OCI-LY7 (cell line): ENCODE data around the gene SCAMP2. TPM values are rescaled to one million over a fixed set of nuclear protein-coding genes. Genes with fewer than 3 reads are reported as not detected.

Source experiments
- BruUV-seq: library from RNA; stranded (reverse); fragments of 400-500 nt; replicated peaks from 2 replicates; lab custom pipeline; 2021; lab: Mats Ljungman, UMichigan
- CTCF ChIA-PET: fragments of 300-600 bp; sonication (Branson Sonifier 250); formaldehyde crosslinking; loops from one replicate; lab custom pipeline; 2022; ENCODE audit warnings: antibody characterized with exemption; ENCODE audit not compliant: unreplicated experiment; lab: Charles Lee
- POLR2A ChIA-PET: fragments of 300-600 bp; sonication (Branson Sonifier 250); formaldehyde crosslinking; loops from one replicate; lab custom pipeline; 2022; ENCODE audit warnings: antibody characterized with exemption; lab: Charles Lee
- DNase-seq: peaks from one replicate; pipeline ENCODE4 v3.0.0-alpha.2; 2015; ENCODE audit warnings: low spot score
- H2AFZ ChIP-seq: fragments of 200-600 bp; sonication (generic), shearing (Covaris generic); 2 replicates; pipeline ENCODE4 v1.6.1; 2014; ENCODE audit warnings: mild to moderate bottlenecking, antibody characterized with exemption, low read length, moderate library complexity
- H3K27ac ChIP-seq: fragments of 200-600 bp; sonication (generic); 2 replicates; pipeline ENCODE4 v1.5.1; 2014; ENCODE audit warnings: mixed run types, low read depth, mild to moderate bottlenecking, moderate library complexity, low read length, inconsistent platforms; ENCODE audit not compliant: poor library complexity, severe bottlenecking
- H3K36me3 ChIP-seq: fragments of 200-600 bp; sonication (generic); 2 replicates; pipeline ENCODE4 v1.6.1; 2014; ENCODE audit warnings: mild to moderate bottlenecking, antibody characterized with exemption, low read length, moderate library complexity, mixed read lengths; ENCODE audit not compliant: insufficient read depth
- H3K4me1 ChIP-seq: fragments of 200-600 bp; sonication (generic); 2 replicates; pipeline ENCODE4 v1.5.1; 2014; ENCODE audit warnings: mild to moderate bottlenecking, low read length; ENCODE audit not compliant: insufficient read depth, poor library complexity, severe bottlenecking
- H3K4me2 ChIP-seq: fragments of 200-600 bp; sonication (generic); 2 replicates; pipeline ENCODE4 v1.6.1; 2014; ENCODE audit warnings: mild to moderate bottlenecking, low read length
- H3K4me3 ChIP-seq: fragments of 200-600 bp; sonication (generic); 2 replicates; pipeline ENCODE4 v1.5.1; 2014; ENCODE audit warnings: mild to moderate bottlenecking, low read depth, low read length; ENCODE audit not compliant: poor library complexity, severe bottlenecking
- H3K79me2 ChIP-seq: fragments of 200-600 bp; sonication (generic); 2 replicates; pipeline ENCODE4 v1.6.1; 2016; ENCODE audit warnings: low read depth, mild to moderate bottlenecking, low read length, moderate library complexity, mixed read lengths; ENCODE audit not compliant: insufficient read depth
- H3K9me2 ChIP-seq: fragments of 200-600 bp; sonication (generic); 2 replicates; pipeline ENCODE4 v1.6.1; 2016; ENCODE audit warnings: mild to moderate bottlenecking, low read length, mixed read lengths; ENCODE audit not compliant: insufficient read depth
- H3K9me3 ChIP-seq: fragments of 200-600 bp; sonication (generic); 2 replicates; pipeline ENCODE4 v1.6.1; 2014; ENCODE audit warnings: mild to moderate bottlenecking, mixed run types, low read length, mixed read lengths
- H4K20me1 ChIP-seq: fragments of 200-600 bp; sonication (generic); 2 replicates; pipeline ENCODE4 v1.6.1; 2014; ENCODE audit warnings: mild to moderate bottlenecking, antibody characterized with exemption, low read length, moderate library complexity, mixed read lengths; ENCODE audit not compliant: insufficient read depth
- CTCF ChIP-seq: fragments of 200-600 bp; sonication (generic); conservative IDR thresholded peaks from 2 replicates; pipeline ENCODE4 v1.5.1; 2014; ENCODE audit warnings: mild to moderate bottlenecking, antibody characterized with exemption, low read length, moderate library complexity, mixed read lengths
- EZH2phosphoT487 ChIP-seq: fragments of 200-600 bp; sonication (generic); IDR thresholded peaks from 2 replicates; pipeline ENCODE4 v1.6.1; 2018; ENCODE audit warnings: low read depth, borderline replicate concordance, mild to moderate bottlenecking, mixed run types, antibody characterized with exemption, low read length, moderate library complexity, mixed read lengths
- intact Hi-C: fragments of 100-400 bp; cut with micrococcal nuclease; formaldehyde crosslinking; loops from one replicate; pipeline ENCODE4 v1.10.0; 2022; ENCODE audit not compliant: unreplicated experiment
- total RNA-seq, 2 experiments: library from RNA; depleted of rRNA in 1 of 2; stranded (reverse); fragments of >200 nt in 1 of 2; shearing (Covaris generic) in 1 of 2; gene quantifications; 2 replicates each; pipeline ENCODE4 v1.2.3, GENCODE V29; 2014 to 2022

SCAMP2 gene
- total RNA-seq, 2 experiments from 2014 or later, result 24.6 to 55.2 TPM

GRCh38 chr15:74804935-74805334, 68.2 kb downstream of the SCAMP2 start:
- Histone ChIP-seq H3K9me2 (no peaks in the 10 kb centered on the region), H4K20me1 (no peaks in the 10 kb centered on the region), H3K79me2 (no peaks in the 10 kb centered on the region), H3K36me3 (peaks cover 59% of the 10 kb centered on the region), H3K27ac (no peak overlapping the region), H3K4me2 (no peak overlapping the region), H3K4me1 (peaks cover 18% of the 10 kb centered on the region), H3K4me3 (no peak overlapping the region), H2AFZ (no peak overlapping the region), H3K9me3 (no peaks in the 10 kb centered on the region)
- CTCF ChIA-PET, result no interaction called here
- intact Hi-C loops, result no loop called here
- no peak for DNase-seq
- BruUV-seq, result no TSS peak
- POLR2A ChIA-PET, result interaction anchor here (0.8 to 1.9 kb wide), 3 partner anchors 24 to 31 kb away, joined by 3 to 5 read pairs (median 3); no protein-coding TSS in a partner anchor
- no peak for TF ChIP-seq CTCF
- no peak for TF ChIP-seq EZH2phosphoT487

- Histone ChIP-seq H3K79me2 (peaks cover 3% of the 10 kb centered on the region; the same call in 1 of the 2 replicates), H3K4me3 (no peak overlapping the region), H3K4me2 (no peak overlapping the region), H3K9me3 (no peaks in the 10 kb centered on the region), H3K27ac (no peak overlapping the region), H2AFZ (no peak overlapping the region), H3K4me1 (peaks cover 27% of the 10 kb centered on the region), H4K20me1 (peaks cover 2% of the 10 kb centered on the region; the same call in 1 of the 2 replicates), H3K36me3 (peaks cover 78% of the 10 kb centered on the region), H3K9me2 (no peaks in the 10 kb centered on the region)
- CTCF ChIA-PET, result no interaction called here
- BruUV-seq, result no TSS peak
- POLR2A ChIA-PET, result interaction anchor here (1.9 kb wide), 1 partner anchor 24 kb away, joined by 5 read pairs; no protein-coding TSS in a partner anchor
- TF ChIP-seq EZH2phosphoT487, result no peak
- no peak for TF ChIP-seq CTCF
- no peak for DNase-seq
- intact Hi-C loops, result no loop called here
Measured at GRCh38 chr15:74802862-74803447, 70.2 kb downstream of the SCAMP2 start.

- Histone ChIP-seq H3K79me2 (peaks cover 10% of the 10 kb centered on the region; the same call in 1 of the 2 replicates), H3K9me3 (no peaks in the 10 kb centered on the region), H3K4me2 (no peak overlapping the region), H3K4me3 (no peak overlapping the region), H3K4me1 (peaks cover 34% of the 10 kb centered on the region), H2AFZ (no peak overlapping the region), H3K36me3 (peaks cover 85% of the 10 kb centered on the region), H3K27ac (no peak overlapping the region), H4K20me1 (peaks cover 9% of the 10 kb centered on the region; the same call in 1 of the 2 replicates), H3K9me2 (no peaks in the 10 kb centered on the region)
- CTCF ChIA-PET, result no interaction called here
- POLR2A ChIA-PET, result no interaction called here
- no peak for TF ChIP-seq EZH2phosphoT487
- TF ChIP-seq CTCF, result no peak
- intact Hi-C loops, result no loop called here
- DNase-seq, result no peak
- TSS peak; percentile 74 for BruUV-seq
Measured at GRCh38 chr15:74802290-74802689, 70.9 kb downstream of the SCAMP2 start.
